GM19023 (cell line): ENCODE results near the gene SLC22A17.
"Not testable (repeated sequence)": the region's sequence is repeated elsewhere in the genome, so short reads cannot be mapped to it uniquely, and the experiment has no call there.

Experiments used
- ATAC-seq: cut with Tn5 transposase; IDR thresholded peaks from one replicate; pipeline ENCODE4 v1.9.1; 2021; ENCODE audit warnings: mild to moderate bottlenecking, moderate library complexity; ENCODE audit not compliant: unreplicated experiment

The SLC22A17 gene

GRCh38 chr14:23352506-23353432 is at the start of gene SLC22A17:
Gene SLC22A17, minus strand, starts transcription at chr14:23352887.
- no peak for ATAC-seq

- no peak for ATAC-seq
Observed at GRCh38 chr14:23401291-23401690, 48.6 kb upstream of the SLC22A17 start.

GRCh38 chr14:23400496-23401149 is 47.9 kb upstream of the SLC22A17 start:
- ATAC-seq = not testable (repeated sequence)

DNA sequence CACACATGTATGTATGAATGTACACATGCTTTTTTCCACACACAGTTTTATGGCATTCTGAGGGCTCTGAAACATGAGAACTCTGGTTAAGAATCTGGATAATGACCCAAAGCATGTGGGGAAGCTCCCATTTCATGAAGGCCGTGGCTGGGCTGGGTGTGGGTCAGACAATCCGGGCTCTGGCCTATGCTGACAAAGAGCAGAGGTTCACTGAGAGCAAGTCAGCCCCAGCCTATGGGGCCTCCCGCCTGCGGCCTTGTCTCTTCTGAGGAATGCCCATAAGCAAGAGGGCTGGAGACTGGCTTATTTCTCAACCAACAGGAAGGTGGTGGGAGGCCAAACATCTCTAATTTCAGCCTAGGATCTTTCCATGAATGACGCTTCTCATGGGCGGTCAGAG is 46.9 kb upstream of the SLC22A17 start:
- ATAC-seq = no peak

DNA sequence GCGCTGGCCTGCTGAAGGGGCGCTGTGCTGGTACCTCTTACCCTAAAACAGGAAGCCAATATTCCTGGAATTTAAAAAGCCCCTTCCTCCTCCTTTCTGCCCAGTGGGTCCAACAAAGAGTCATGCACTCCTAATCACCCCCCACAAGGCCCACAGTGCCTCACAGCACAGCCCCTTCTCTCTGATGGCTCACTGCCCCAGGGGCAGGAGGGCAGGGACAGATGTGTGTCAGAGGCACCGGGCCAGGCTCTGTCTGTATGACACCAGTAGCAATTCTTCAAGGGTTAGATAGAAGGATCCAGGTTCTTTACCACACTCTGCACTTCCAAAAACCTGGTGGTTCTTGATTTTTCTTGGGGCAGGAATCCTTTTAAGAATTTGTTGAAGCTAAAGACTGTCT is 46.4 kb upstream of the SLC22A17 start:
- no peak for ATAC-seq

GRCh38 chr14:23398348-23398747 is 45.7 kb upstream of the SLC22A17 start:
- no peak for ATAC-seq

DNA sequence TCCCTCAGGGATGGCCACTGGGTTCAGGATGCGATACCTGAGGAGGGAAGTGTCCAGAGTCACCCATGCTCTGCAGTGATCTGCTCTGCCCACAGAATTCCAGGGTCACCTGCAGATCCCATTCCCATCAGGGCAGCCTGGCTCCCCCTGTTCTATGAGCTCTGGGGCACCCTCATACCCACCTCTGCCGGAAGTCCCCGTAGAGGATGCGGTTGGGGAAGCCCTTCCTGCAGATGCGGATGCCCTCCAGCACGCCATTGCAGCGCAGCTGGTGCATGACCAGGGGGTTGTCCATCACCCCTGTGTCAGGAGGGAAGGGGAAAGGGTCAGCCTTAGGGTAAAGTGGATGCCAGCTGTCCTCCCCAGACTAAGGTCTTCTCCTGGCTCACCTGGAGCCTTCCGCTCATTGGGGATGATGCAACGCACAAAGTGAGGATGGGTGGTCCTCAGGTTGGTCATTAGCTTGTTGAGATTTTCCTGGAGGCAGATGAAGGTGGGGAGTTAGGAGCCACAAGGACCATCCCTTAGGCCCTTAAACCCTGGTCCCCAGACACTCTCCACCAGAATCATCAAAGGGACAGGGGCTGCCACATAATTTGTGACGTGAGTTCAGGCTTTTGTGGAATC is 44.2 kb upstream of the SLC22A17 start:
- ATAC-seq = no peak

GRCh38 chr14:23396126-23396525 is 43.4 kb upstream of the SLC22A17 start:
- ATAC-seq = no peak

DNA sequence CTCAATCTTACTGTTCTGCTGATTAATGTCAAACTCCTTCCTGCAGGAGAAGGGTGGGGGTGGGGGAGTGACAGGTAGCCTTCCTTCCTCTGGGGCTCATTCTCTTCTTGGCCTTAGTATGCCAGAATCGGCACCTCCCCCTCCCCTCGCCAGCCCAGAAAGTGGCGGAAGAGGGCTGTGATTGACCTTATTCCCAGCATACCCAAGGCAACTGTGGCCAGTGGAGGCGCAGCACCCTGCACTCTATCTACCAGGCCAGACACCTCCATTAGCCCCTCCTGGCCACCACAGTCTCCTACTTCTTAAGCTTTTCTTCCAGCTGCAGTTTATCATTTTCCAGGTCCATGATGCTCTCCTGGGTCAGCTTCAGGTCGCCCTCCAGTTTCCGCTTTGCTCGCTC is 39.9 kb upstream of the SLC22A17 start:
- no peak for ATAC-seq

DNA sequence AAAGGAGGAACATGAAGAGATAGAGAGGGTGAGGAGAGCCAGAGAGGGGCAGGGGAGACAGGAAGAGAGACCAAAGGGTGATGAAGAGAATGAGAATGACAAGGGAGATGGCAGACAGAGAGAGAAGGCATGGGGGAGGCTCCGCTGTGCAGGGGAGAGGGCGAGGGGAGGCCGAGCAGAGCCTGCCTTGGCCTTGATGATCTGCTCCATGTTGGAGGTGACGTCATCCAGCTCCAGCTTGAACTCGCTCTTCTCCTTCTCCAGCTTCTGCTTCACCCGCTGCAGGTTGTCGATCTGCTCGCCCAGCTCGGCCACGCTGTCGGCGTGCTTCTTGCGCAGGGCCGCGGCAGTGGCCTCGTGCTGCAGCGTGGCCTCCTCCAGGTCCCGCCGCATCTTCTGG is 37.2 kb upstream of the SLC22A17 start:
- ATAC-seq = not testable (repeated sequence)

DNA sequence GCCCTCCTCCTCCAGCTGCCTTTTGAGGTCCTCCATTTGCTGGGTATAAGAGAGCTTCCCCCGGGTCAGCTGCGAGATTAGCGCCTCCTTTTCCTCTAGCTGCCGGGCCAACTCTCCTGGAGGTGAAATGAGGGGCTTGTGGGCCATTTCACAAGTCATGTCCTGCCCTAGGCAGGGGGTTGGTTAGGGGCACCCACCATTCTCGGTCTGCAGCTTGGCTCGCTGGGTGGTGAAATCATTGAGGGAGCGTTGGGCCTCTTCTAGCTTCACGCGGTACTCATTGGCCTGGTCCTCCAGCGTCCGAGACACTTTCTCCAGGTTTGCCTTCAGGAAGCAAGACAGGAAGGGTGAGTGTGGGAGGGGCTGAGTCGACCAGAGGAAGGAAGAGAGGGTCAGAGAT is 36.7 kb upstream of the SLC22A17 start:
- ATAC-seq = no peak

DNA sequence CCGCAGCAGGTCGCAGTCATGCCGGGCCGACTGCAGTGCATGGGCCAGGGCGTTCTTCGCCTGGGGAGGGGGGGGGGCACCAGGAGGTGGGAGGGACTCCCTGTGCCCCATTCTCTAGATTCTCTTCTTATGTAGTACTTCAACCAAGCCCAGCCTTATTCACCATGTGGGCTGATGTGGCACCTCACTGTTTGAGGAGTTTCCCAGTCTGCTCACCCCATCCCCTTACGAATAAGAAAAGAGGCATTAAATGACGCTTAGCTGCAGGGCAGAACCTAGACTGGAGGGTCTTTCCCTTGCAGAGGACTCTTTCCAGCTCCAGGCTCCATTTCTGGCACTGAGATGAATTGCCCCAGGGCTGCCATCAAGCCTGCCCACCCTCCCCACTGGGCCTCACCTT is 36.3 kb upstream of the SLC22A17 start:
- ATAC-seq = no peak

- no peak for ATAC-seq
Observed at GRCh38 chr14:23387916-23388882, 35.5 kb upstream of the SLC22A17 start.

DNA sequence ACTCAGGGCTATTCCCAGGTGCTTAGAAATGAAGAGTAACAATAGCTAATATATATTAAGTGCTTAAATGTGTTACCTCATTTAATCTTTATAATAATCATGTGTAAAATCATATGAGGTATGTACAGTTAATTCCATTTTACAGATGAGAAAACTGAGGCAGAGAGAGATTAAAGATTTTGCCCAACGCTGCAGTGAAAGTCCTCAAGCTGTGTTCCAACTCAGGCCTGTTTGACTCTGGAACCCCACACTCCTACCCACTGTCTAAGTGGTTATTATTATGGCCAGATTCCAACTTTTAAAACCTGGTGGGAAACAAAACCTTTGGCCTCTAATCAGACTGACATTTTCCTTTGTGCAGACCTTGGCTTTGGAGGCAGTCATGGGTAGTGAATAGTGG is 34.3 kb upstream of the SLC22A17 start:
- ATAC-seq = no peak

GRCh38 chr14:23386266-23386657 is 33.6 kb upstream of the SLC22A17 start:
- not testable (repeated sequence) for ATAC-seq

DNA sequence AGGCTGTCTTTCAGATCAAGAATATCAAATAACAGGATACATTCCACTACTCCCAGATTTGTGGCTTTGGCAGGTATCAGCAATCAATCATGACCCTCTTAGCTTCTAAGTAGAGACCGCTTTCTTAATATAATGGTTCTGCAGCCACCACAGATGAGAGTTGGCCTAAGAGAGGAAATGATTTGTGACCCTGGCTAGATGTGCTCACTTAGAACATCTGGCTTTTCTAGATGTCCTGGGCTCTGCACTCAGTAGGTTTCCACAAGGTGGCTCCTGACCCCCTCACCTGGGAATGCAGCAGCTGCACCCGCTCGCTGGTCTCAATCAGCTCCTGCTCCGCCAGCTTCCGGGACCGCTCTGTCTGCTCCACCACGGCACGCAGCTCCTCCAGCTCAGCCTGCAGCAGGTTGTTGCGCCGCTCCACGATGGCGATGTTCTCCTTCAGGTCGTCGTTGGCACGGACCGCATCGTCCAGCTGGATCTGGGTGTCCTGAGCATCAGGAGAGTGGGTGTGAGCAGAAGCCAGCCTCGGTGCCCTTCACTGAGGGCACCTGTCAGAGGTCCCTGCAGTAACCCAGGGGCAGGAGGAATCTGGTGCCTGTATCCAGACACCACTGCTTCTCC is 33.1 kb upstream of the SLC22A17 start:
- ATAC-seq = no peak

DNA sequence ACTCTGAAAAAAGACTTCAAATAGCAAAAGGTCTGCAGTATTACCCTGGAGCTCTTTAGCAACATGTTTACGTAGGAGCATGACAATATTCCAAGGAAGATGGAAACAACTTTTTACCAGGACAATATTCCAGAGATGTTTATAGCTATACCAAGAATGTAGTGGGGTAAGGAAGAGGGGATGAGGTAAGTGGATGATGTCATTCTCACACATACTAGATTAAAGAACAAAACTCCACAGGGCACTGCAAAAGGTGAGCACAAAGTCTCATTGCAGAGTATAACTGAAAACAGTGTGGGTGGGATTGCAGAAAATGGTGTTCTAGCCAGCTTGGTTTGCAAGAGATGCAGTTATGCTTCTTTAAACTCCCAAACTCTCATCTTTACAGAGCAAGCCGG is 32.6 kb upstream of the SLC22A17 start:
- no peak for ATAC-seq

DNA sequence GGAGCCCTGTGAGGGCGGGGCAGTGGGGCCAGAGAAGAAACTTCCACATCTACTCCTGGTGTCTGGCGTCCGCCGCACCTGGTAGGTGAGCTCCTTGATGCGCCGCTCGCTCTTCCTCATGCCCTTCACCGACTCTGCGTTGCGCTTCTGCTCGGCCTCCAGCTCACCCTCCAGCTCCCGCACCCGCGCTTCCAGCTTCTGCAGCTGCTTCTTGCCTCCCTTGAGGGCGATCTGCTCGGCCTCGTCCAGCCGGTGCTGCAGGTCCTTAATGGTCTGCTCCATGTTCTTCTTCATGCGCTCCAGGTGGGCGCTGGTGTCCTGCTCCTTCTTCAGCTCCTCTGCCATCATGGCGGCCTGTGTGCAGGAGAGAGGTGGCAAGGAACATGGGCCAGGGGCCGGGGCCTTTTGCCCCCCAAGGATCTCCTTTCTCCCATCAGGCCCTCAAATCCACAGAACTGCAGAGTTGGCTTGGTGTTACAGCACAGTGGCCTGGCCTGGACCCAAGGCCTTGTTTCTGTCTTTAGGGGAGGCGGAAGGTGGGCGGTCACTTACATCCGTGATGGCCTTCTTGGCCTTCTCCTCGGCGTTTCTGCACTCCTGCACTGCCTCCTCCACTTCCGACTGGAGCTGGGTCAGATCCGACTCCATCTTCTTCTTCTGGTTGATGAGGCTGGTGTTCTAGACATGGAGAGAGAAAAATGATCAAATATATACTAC is 31.8 kb upstream of the SLC22A17 start:
- ATAC-seq = no peak

DNA sequence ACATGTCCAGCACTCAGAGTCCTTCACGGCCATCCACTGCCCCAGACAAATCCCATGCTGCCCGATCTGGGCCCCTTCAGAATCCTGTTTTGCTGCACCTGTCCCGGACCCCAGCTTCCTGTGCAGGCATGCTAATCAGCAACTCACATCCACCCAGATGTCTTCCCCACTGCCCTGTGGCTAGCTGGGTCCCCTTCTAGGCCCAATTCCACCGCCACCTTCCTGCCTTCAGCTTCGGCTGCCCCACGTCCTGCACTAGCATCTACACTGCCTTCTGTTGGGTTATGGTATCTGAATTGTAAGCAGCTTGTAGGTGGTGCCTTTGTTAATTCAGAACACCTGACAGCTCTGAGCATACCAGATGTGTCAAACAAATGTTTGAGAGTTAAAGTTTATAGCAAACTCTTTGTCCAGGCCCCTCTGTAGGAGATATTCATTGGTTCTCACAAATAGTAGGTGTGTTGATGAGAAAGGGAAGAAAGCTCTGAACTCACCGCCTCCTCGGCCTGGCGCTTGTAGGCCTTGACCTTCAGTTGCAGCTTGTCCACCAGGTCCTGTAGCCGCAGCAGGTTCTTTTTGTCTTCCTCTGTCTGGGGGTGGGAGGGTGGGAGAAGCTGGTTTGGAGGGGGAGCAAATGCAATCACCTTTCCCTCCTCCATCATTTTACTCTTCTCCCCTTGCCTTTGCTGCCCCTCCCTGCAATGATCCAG is 30.2 kb upstream of the SLC22A17 start:
- ATAC-seq = no peak
